ENCODE results near the gene MRPL11. TPM values are rescaled to one million over a fixed set of nuclear protein-coding genes. Genes with fewer than 3 reads are reported as not detected.
A peak's percentile ranks its signal among the peaks of the same experiment; 100 is the strongest.

MRPL11 gene
- total and polyA plus RNA-seq, 2 of the 13 experiments (the other 11 are each of a cell fraction or from before 2014, with no cell fraction given), result 72.9 to 176 TPM

GRCh38 chr11:66421492-66422205, 17.0 kb downstream of the MRPL11 start (continued):
- TF ChIP-seq U2AF1 (optimal IDR thresholded peaks at IDR 0.05; ENCODE audit: low read depth, low read length), result peak; percentile 88
- TF ChIP-seq FOSL1 (CRISPR knock-in tag; IDR thresholded peaks at IDR 0.05; ENCODE audit: borderline replicate concordance), result peak; percentile 100
- peak; percentile 100 for TF ChIP-seq DDIT3 (CRISPR knock-in tag; IDR thresholded peaks at IDR 0.05)
- TF ChIP-seq ZNF205 (CRISPR knock-in tag; IDR thresholded peaks at IDR 0.05), result peak; percentile 100
- TF ChIP-seq NKX3-1 (CRISPR knock-in tag; IDR thresholded peaks at IDR 0.05), result peak; percentile 100
- TF ChIP-seq NCOA5 (CRISPR knock-in tag; IDR thresholded peaks at IDR 0.05), result peak; percentile 100
- peak; percentile 100 for TF ChIP-seq KDM5B (CRISPR knock-in tag; IDR thresholded peaks at IDR 0.05; ENCODE audit: borderline replicate concordance)
- TF ChIP-seq SRF (IDR thresholded peaks at IDR 0.05; ENCODE audit: low read depth, low read length), result no peak
- peak; percentile 100 for TF ChIP-seq DMAP1 (CRISPR knock-in tag; IDR thresholded peaks at IDR 0.05)
- TF ChIP-seq ZNF121 (CRISPR knock-in tag; IDR thresholded peaks at IDR 0.05), result peak; percentile 99
- TF ChIP-seq FOXP4 (CRISPR knock-in tag; IDR thresholded peaks at IDR 0.05), result peak; percentile 100
- TF ChIP-seq PREB (CRISPR knock-in tag; IDR thresholded peaks at IDR 0.05), result peak; percentile 100
- peak; percentile 100 for TF ChIP-seq ZNF709 (CRISPR knock-in tag; IDR thresholded peaks at IDR 0.05)
- TF ChIP-seq KMT2B (CRISPR knock-in tag; IDR thresholded peaks at IDR 0.05), result peak; percentile 100
- peak; percentile 83 for TF ChIP-seq YY1 (IDR thresholded peaks at IDR 0.05; ENCODE audit: insufficient read depth, insufficient replicate concordance, low read depth, low read length)
- peak; percentile 100 for TF ChIP-seq ZNF496 (CRISPR knock-in tag; IDR thresholded peaks at IDR 0.05; ENCODE audit: insufficient replicate concordance)
- peak; percentile 100 for TF ChIP-seq ZSCAN5A (CRISPR knock-in tag; IDR thresholded peaks at IDR 0.05; ENCODE audit: borderline replicate concordance)
- peak; percentile 78 for TF ChIP-seq RFX5 (IDR thresholded peaks at IDR 0.05; ENCODE audit: low read depth, low read length)
- TF ChIP-seq SCMH1 (CRISPR knock-in tag; IDR thresholded peaks at IDR 0.05; ENCODE audit: borderline replicate concordance), result peak; percentile 100
- no peak for TF ChIP-seq SMARCC2 (IDR thresholded peaks at IDR 0.05)
- TF ChIP-seq ZNF234 (CRISPR knock-in tag; conservative IDR thresholded peaks at IDR 0.05), result peak; percentile 100
- peak; percentile 100 for TF ChIP-seq ZBTB4 (CRISPR knock-in tag; IDR thresholded peaks at IDR 0.05; ENCODE audit: borderline replicate concordance)
- peak; percentile 100 for TF ChIP-seq ONECUT2 (CRISPR knock-in tag; IDR thresholded peaks at IDR 0.05)

Measured in HepG2 (cell line).